HepG2 (cell line): ENCODE data around the gene PDE6C. TPM values are rescaled to one million over a fixed set of nuclear protein-coding genes. Genes with fewer than 3 reads are reported as not detected.
A peak's percentile ranks its signal among the peaks of the same experiment; 100 is the strongest.

Experiments
- ATAC-seq: fragments of 200-7000 bp; cut with Tn5 transposase; 3 replicates; pipeline ENCODE4 v1.9.1; 2020; ENCODE audit warnings: mild to moderate bottlenecking, moderate library complexity
- BruUV-seq: library from RNA; stranded (reverse); fragments of 400-500 nt; replicated peaks from 2 replicates; lab custom pipeline; 2021; lab: Mats Ljungman, UMichigan
- CTCF ChIA-PET: fragments of 300-600 bp; formaldehyde crosslinking; extraction: SDS; loops from one replicate; lab custom pipeline; 2021; ENCODE audit warnings: low total read pairs, inconsistent platforms, low intra/inter-chr PET ratio; lab: Yijun Ruan, JAX
- POLR2A ChIA-PET: fragments of 350-600 bp; sonication (Branson Sonifier 250); formaldehyde crosslinking; loops from one replicate; lab custom pipeline; 2020; ENCODE audit warnings: antibody characterized with exemption, inconsistent platforms; lab: Yijun Ruan, JAX
- DNase-seq: peaks from one replicate; pipeline ENCODE4 v3.0.0-alpha.2; 2015; ENCODE audit warnings: low spot score
- FAIRE-seq: peaks from 3 replicates; lab custom pipeline; 2011; peaks lifted over from hg19 to GRCh38; lab: Jason Lieb, UNC
- H2AFZ ChIP-seq: one replicate; pipeline ENCODE4 v1.6.1; 2011; ENCODE audit warnings: low read length, inconsistent platforms
- H3K27ac ChIP-seq: fragments of 300-600 bp; 3 replicates; pipeline ENCODE4 v1.8.0; 2011; ENCODE audit warnings: mixed run types, mild to moderate bottlenecking, mixed read lengths, low read length, inconsistent platforms; ENCODE audit not compliant: insufficient read depth; ENCODE audit errors: extremely low read length
- H3K27me3 ChIP-seq, 2 experiments: fragments of 200-600 bp in 1 of 2; 2 replicates in 1 of 2; 3 replicates in 1 of 2; pipeline versions ENCODE4 v1.6.0 to v1.8.0; 2011; ENCODE audit warnings: low read length in 2 of 2, mild to moderate bottlenecking in 2 of 2, moderate library complexity in 2 of 2, inconsistent platforms in 1 of 2; ENCODE audit not compliant: insufficient read depth in 2 of 2, control insufficient read depth in 1 of 2
- H3K36me3 ChIP-seq, 2 experiments: fragments of 200-600 bp in 1 of 2; replicated peaks in 1 of 2; 2 replicates in 1 of 2; 3 replicates in 1 of 2; pipeline versions ENCODE4 v1.5.1 to v1.8.0; 2011; ENCODE audit warnings: low read length in 2 of 2, inconsistent platforms in 1 of 2; ENCODE audit not compliant: insufficient read depth in 2 of 2, control insufficient read depth in 1 of 2
- H3K4me1 ChIP-seq: 2 replicates; pipeline ENCODE4 v1.5.1; 2012; ENCODE audit warnings: low read length, inconsistent platforms; ENCODE audit not compliant: insufficient read depth
- H3K4me2 ChIP-seq: 2 replicates; pipeline ENCODE4 v1.6.0; 2011; ENCODE audit warnings: low read depth, low read length, inconsistent platforms
- H3K4me3 ChIP-seq, 3 experiments: fragments of 200-600 bp in 1 of 3; sonication (generic), shearing (Covaris generic) in 1 of 3; replicated peaks in 1 of 3; 2 replicates each; pipeline ENCODE4 v1.5.1; 2011 to 2016; ENCODE audit warnings: low read length in 3 of 3, inconsistent platforms in 2 of 3, low read depth in 2 of 3, mild to moderate bottlenecking in 2 of 3, control low read depth in 1 of 3, mixed read lengths in 1 of 3; ENCODE audit not compliant: insufficient read depth in 1 of 3
- H3K79me2 ChIP-seq: one replicate; pipeline ENCODE4 v1.6.1; 2011; ENCODE audit warnings: low read length, inconsistent platforms; ENCODE audit not compliant: insufficient read depth
- H3K9ac ChIP-seq: 2 replicates; pipeline ENCODE4 v1.6.0; 2011; ENCODE audit warnings: mild to moderate bottlenecking, low read depth, low read length, inconsistent platforms; ENCODE audit not compliant: insufficient read depth
- H3K9me3 ChIP-seq: 2 replicates; pipeline ENCODE4 v1.5.1; 2012; ENCODE audit warnings: mild to moderate bottlenecking, low read length
- H4K20me1 ChIP-seq: 2 replicates; pipeline ENCODE4 v1.6.0; 2011; ENCODE audit warnings: inconsistent platforms, mild to moderate bottlenecking, low read length, moderate library complexity; ENCODE audit not compliant: insufficient read depth
- HNRNPUL1 ChIP-seq: fragments of 200-400 bp; formaldehyde crosslinking; IDR thresholded peaks from 2 replicates; pipeline ENCODE4 v1.6.1; 2017; ENCODE audit warnings: low read depth, mild to moderate bottlenecking, low read length, moderate library complexity
- SMARCE1 ChIP-seq: fragments of 450-650 bp; IDR thresholded peaks from 2 replicates; pipeline ENCODE4 v1.6.1; 2017; ENCODE audit warnings: borderline replicate concordance
- ZNF598 ChIP-seq: sonication (generic); formaldehyde crosslinking; IDR thresholded peaks from 2 replicates; pipeline ENCODE4 v1.5.1; 2020; ENCODE audit warnings: mild to moderate bottlenecking, missing genetic modification reagents, borderline replicate concordance
- ZNF629 ChIP-seq: sonication (generic); formaldehyde crosslinking; conservative IDR thresholded peaks from 2 replicates; pipeline ENCODE4 v1.5.0; 2020; ENCODE audit warnings: missing genetic modification reagents
- WGBS: methylation state at CpG from one replicate; pipeline ENCODE4 v1.1.6; 2017; ENCODE audit warnings: low lambda C conversion rate; 5-methylcytosine and 5-hydroxymethylcytosine counted together
- in situ Hi-C: cut with HindIII; loops from 2 replicates; pipeline ENCODE4 v1.10.0; 2017; ENCODE audit warnings: low pct_unique_long_range_greater_than_20kb; ENCODE audit not compliant: extremely low pct_ligation_motif_present
- intact Hi-C: fragments of 100-400 bp; cut with micrococcal nuclease; formaldehyde crosslinking; loops from one replicate; pipeline ENCODE4 v1.10.0; 2022; ENCODE audit not compliant: unreplicated experiment
- polyA plus RNA-seq, 8 experiments: library from polyadenylated mRNA; depleted of rRNA in 3 of 8; stranded (reverse) in 7 of 8; unstranded in 1 of 8; fragments of >200 nt; fragmentation: Illumina TruSeq in 4 of 8; extraction: Trizol in 4 of 8; gene quantifications; 2 replicates each; pipeline versions ENCODE4 v1.2.1 to v1.2.3, GENCODE V29; 2011 to 2016; ENCODE audit warnings: low read depth in 4 of 8, missing spikeins in 1 of 8, mixed read lengths in 1 of 8; ENCODE audit not compliant: insufficient read depth in 1 of 8
- total RNA-seq, 5 experiments: library from RNA; depleted of rRNA; stranded (reverse); fragments of >200 nt; fragmentation: Illumina TruSeq; extraction: Trizol; gene quantifications; 2 replicates each; pipeline ENCODE4 v1.2.3, GENCODE V29; 2016; ENCODE audit warnings: low read depth in 1 of 5
- TF ChIP-seq, protein P1 (sequence below): sonication (generic); formaldehyde crosslinking; IDR thresholded peaks from 2 replicates; pipeline ENCODE4 v1.4.0; 2020; ENCODE audit warnings: missing genetic modification reagents

The PDE6C gene
- total and polyA plus RNA-seq, 2 of the 13 experiments (the other 11 are each of a cell fraction or from before 2014, with no cell fraction given) = 0.64 TPM; not detected in 1

- H4K20me1 ChIP-seq = no peaks in the 10 kb centered on the region
- POLR2A ChIA-PET = no interaction called here
- FAIRE-seq = no peak
- CTCF ChIA-PET = no interaction called here
- TF ChIP-seq ZNF629 (CRISPR knock-in tag) = 0 out of 2 replicates have a peak, but pooled peaks have one; percentile 15
- TF ChIP-seq HNRNPUL1 = no peak
- no peak for TF ChIP-seq SMARCE1
- TF ChIP-seq, all 625 proteins: peak for 1
- H3K4me2 ChIP-seq = 0 out of 2 replicates have a peak overlapping the region, but pooled peaks have one; percentile 7
- no peaks in the 10 kb centered on the region for H3K9me3 ChIP-seq
- in situ Hi-C loops = no loop called here
- H3K9ac ChIP-seq = no peak overlapping the region
- H3K27me3 ChIP-seq = peaks cover 4 to 56% of the 10 kb centered on the region in 2 experiments
- H3K36me3 ChIP-seq = no peaks in the 10 kb centered on the region
- ATAC-seq = no peak
- no peaks in the 10 kb centered on the region for H3K4me1 ChIP-seq
- H2AFZ ChIP-seq = no peak overlapping the region
- DNase-seq = no peak
- H3K4me3 ChIP-seq = no peak overlapping the region
- 42% methylated on average over 24 of the region's 33 CpGs for WGBS
- intact Hi-C loops = no loop called here
- BruUV-seq = no TSS peak
- no peak overlapping the region for H3K27ac ChIP-seq
- H3K79me2 ChIP-seq = no peaks in the 10 kb centered on the region
These were observed 44.8 kb upstream of the PDE6C start for GRCh38 chr10:93567277-93568104.

- Histone ChIP-seq H3K9me3 (no peaks in the 10 kb centered on the region), H3K27ac (no peak overlapping the region), H3K4me3 (no peak overlapping the region; a peak in 1 of 6 replicates), H3K4me1 (no peaks in the 10 kb centered on the region), H3K9ac (no peak overlapping the region), H3K27me3 (peaks cover 4 to 62% of the 10 kb centered on the region in 2 experiments), H4K20me1 (no peaks in the 10 kb centered on the region), H3K4me2 (0 out of 2 replicates have a peak overlapping the region, but pooled peaks have one; percentile 7), H3K36me3 (no peaks in the 10 kb centered on the region), H2AFZ (no peak overlapping the region), H3K79me2 (no peaks in the 10 kb centered on the region)
- no peak for FAIRE-seq
- ChIA-PET CTCF (no interaction called here), POLR2A (no interaction called here)
- intact Hi-C loops (no loop called here), in situ Hi-C loops (no loop called here)
- peak; percentile 30; the same call in 2 of the 3 replicates for ATAC-seq
- WGBS = 3% methylated on average over 6 of the region's 21 CpGs
- TF ChIP-seq, protein P1, sequence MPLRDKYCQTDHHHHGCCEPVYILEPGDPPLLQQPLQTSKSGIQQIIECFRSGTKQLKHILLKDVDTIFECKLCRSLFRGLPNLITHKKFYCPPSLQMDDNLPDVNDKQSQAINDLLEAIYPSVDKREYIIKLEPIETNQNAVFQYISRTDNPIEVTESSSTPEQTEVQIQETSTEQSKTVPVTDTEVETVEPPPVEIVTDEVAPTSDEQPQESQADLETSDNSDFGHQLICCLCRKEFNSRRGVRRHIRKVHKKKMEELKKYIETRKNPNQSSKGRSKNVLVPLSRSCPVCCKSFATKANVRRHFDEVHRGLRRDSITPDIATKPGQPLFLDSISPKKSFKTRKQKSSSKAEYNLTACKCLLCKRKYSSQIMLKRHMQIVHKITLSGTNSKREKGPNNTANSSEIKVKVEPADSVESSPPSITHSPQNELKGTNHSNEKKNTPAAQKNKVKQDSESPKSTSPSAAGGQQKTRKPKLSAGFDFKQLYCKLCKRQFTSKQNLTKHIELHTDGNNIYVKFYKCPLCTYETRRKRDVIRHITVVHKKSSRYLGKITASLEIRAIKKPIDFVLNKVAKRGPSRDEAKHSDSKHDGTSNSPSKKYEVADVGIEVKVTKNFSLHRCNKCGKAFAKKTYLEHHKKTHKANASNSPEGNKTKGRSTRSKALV (CRISPR knock-in tag) = peak; percentile 25; the same call in 1 of the 2 replicates
- TF ChIP-seq ZNF598 (CRISPR knock-in tag) = no peak
- no TSS peak for BruUV-seq
- no peak for DNase-seq
These were observed 44.3 kb upstream of the PDE6C start for GRCh38 chr10:93568105-93568390.
